Activated T-helper 2 cell treated with anti-CD3 and anti-CD28 coated beads, Interferon-gamma antibody, Interleukin-2, Interleukin-4, amounts not matched to agents 10 μg/mL and 5 μg/mL and 100 μg/mL, durations not matched to agents 14 hours and 24 hours and 36 hours (primary cell): Measurements from ENCODE around the gene AMZ1. TPM values are rescaled to one million over a fixed set of nuclear protein-coding genes. Genes with fewer than 3 reads are reported as not detected.
A peak's percentile ranks its signal among the peaks of the same experiment; 100 is the strongest.
"Not testable (repeated sequence)": the region's sequence is repeated elsewhere in the genome, so short reads cannot be mapped to it uniquely, and the experiment has no call there.

ENCODE experiments used
- DNase-seq: peaks from one replicate; pipeline ENCODE4 v3.0.0; 2021; ENCODE audit warnings: low spot score
- H3K27ac Mint-ChIP-seq: one replicate; pipeline ENCODE4 v1.8.0; 2021; ENCODE audit warnings: mixed read lengths
- H3K27me3 Mint-ChIP-seq: one replicate; pipeline ENCODE4 v1.8.0; 2021; ENCODE audit warnings: low read depth, mixed read lengths
- H3K36me3 Mint-ChIP-seq: one replicate; pipeline ENCODE4 v1.8.0; 2021; ENCODE audit warnings: low read depth, mixed read lengths
- H3K4me1 Mint-ChIP-seq: one replicate; pipeline ENCODE4 v1.8.0; 2021; ENCODE audit warnings: low read depth, mixed read lengths
- H3K4me3 Mint-ChIP-seq: one replicate; pipeline ENCODE4 v1.8.0; 2021; ENCODE audit warnings: low read depth, mild to moderate bottlenecking, moderate library complexity, mixed read lengths
- H3K9me3 Mint-ChIP-seq: one replicate; pipeline ENCODE4 v1.8.0; 2021; ENCODE audit warnings: mixed read lengths
- intact Hi-C: fragments of 100-400 bp; cut with micrococcal nuclease; formaldehyde crosslinking; loops from one replicate; pipeline ENCODE4 v1.15.1; 2023
- total RNA-seq: library from RNA; stranded (reverse); gene quantifications from 2 replicates; pipeline ENCODE4 v1.2.3, GENCODE V29; 2022

Gene AMZ1
- total RNA-seq, 1 donor from 2014 or later, result 0.07 TPM

GRCh38 chr7:2691932-2692439 is 4.0 kb downstream of the AMZ1 start:
- DNase-seq, H3K9me3 Mint-ChIP-seq, H3K36me3 Mint-ChIP-seq, intact Hi-C loops, H3K4me3 Mint-ChIP-seq, H3K27ac Mint-ChIP-seq: not testable (repeated sequence)
- peaks cover 30% of the 10 kb centered on the region for H3K27me3 Mint-ChIP-seq
- peaks cover 10% of the 10 kb centered on the region for H3K4me1 Mint-ChIP-seq

GRCh38 chr7:2692543-2692942 is 4.5 kb downstream of the AMZ1 start:
- no peaks in the 10 kb centered on the region for H3K9me3 Mint-ChIP-seq
- H3K4me3 Mint-ChIP-seq, result no peak overlapping the region
- H3K27me3 Mint-ChIP-seq, result peaks cover 25% of the 10 kb centered on the region
- no peak overlapping the region for H3K27ac Mint-ChIP-seq
- no peaks in the 10 kb centered on the region for H3K36me3 Mint-ChIP-seq
- intact Hi-C loops, result no loop called here
- peaks cover 13% of the 10 kb centered on the region for H3K4me1 Mint-ChIP-seq
- DNase-seq, result no peak

- H3K9me3 Mint-ChIP-seq, H3K4me3 Mint-ChIP-seq, intact Hi-C loops, H3K36me3 Mint-ChIP-seq, DNase-seq, H3K27ac Mint-ChIP-seq: not testable (repeated sequence)
- Mint-ChIP-seq H3K4me1 (peaks cover 18% of the 10 kb centered on the region), H3K27me3 (peaks cover 24% of the 10 kb centered on the region)
Observed at GRCh38 chr7:2693420-2694121, 5.6 kb downstream of the AMZ1 start.

GRCh38 chr7:2694122-2694436 is 6.1 kb downstream of the AMZ1 start:
- H3K9me3 Mint-ChIP-seq, H3K4me3 Mint-ChIP-seq, DNase-seq, intact Hi-C loops, H3K27ac Mint-ChIP-seq, H3K36me3 Mint-ChIP-seq: not testable (repeated sequence)
- Mint-ChIP-seq H3K27me3 (peaks cover 19% of the 10 kb centered on the region), H3K4me1 (peaks cover 19% of the 10 kb centered on the region)

- no peaks in the 10 kb centered on the region for H3K9me3 Mint-ChIP-seq
- H3K27ac Mint-ChIP-seq, result peak overlapping the region; percentile 75
- H3K4me3 Mint-ChIP-seq, result peak overlapping the region; percentile 22
Observed at GRCh38 chr7:2698581-2699288, 10.7 kb downstream of the AMZ1 start.

GRCh38 chr7:2699289-2699620 is 11.3 kb downstream of the AMZ1 start:
- Mint-ChIP-seq H3K9me3 (no peaks in the 10 kb centered on the region), H3K27ac (peak overlapping the region; percentile 11), H3K27me3 (peaks cover 4% of the 10 kb centered on the region), H3K4me1 (peaks cover 32% of the 10 kb centered on the region), H3K4me3 (peak overlapping the region; percentile 30), H3K36me3 (no peaks in the 10 kb centered on the region)
- intact Hi-C loops, result loop anchor here (1.0 kb wide), 1 partner anchor 10 kb away; no protein-coding TSS in a partner anchor
- DNase-seq, result no peak

More at GRCh38 chr7:2698581-2699288, 10.7 kb downstream of the AMZ1 start:
- no peaks in the 10 kb centered on the region for H3K36me3 Mint-ChIP-seq
- H3K27me3 Mint-ChIP-seq, result peaks cover 4% of the 10 kb centered on the region
- intact Hi-C loops, result loop anchor here (1.0 kb wide), 1 partner anchor 11 kb away; no protein-coding TSS in a partner anchor
- H3K4me1 Mint-ChIP-seq, result peaks cover 32% of the 10 kb centered on the region
- peak; percentile 79 for DNase-seq

- Mint-ChIP-seq H3K4me3 (no peak overlapping the region), H3K27ac (no peak overlapping the region)
Observed at GRCh38 chr7:2700141-2700850, 12.3 kb downstream of the AMZ1 start.

GRCh38 chr7:2701424-2701823 is 13.4 kb downstream of the AMZ1 start:
- no peak for DNase-seq

More at GRCh38 chr7:2700141-2700850, 12.3 kb downstream of the AMZ1 start:
- DNase-seq, result no peak
- intact Hi-C loops, result no loop called here
- Mint-ChIP-seq H3K9me3 (no peaks in the 10 kb centered on the region), H3K27me3 (peaks cover 4% of the 10 kb centered on the region), H3K36me3 (no peaks in the 10 kb centered on the region), H3K4me1 (peaks cover 32% of the 10 kb centered on the region)

GRCh38 chr7:2701832-2702593 is 14.0 kb downstream of the AMZ1 start:
- no peaks in the 10 kb centered on the region for H3K9me3 Mint-ChIP-seq
- intact Hi-C loops, result no loop called here
- no peak for DNase-seq
- H3K4me1 Mint-ChIP-seq, result peaks cover 32% of the 10 kb centered on the region
- H3K36me3 Mint-ChIP-seq, result no peaks in the 10 kb centered on the region
- H3K27me3 Mint-ChIP-seq, result peaks cover 4% of the 10 kb centered on the region
- H3K27ac Mint-ChIP-seq, result no peak overlapping the region
- H3K4me3 Mint-ChIP-seq, result no peak overlapping the region

More at GRCh38 chr7:2701424-2701823, 13.4 kb downstream of the AMZ1 start:
- Mint-ChIP-seq H3K27me3 (peaks cover 4% of the 10 kb centered on the region), H3K4me1 (peaks cover 32% of the 10 kb centered on the region), H3K36me3 (no peaks in the 10 kb centered on the region), H3K9me3 (no peaks in the 10 kb centered on the region), H3K27ac (no peak overlapping the region), H3K4me3 (no peak overlapping the region)
- intact Hi-C loops, result no loop called here

- Mint-ChIP-seq H3K27ac (no peak overlapping the region), H3K9me3 (no peaks in the 10 kb centered on the region), H3K4me3 (no peak overlapping the region), H3K27me3 (peaks cover 7% of the 10 kb centered on the region), H3K4me1 (peaks cover 31% of the 10 kb centered on the region), H3K36me3 (no peaks in the 10 kb centered on the region)
- DNase-seq, result no peak
- intact Hi-C loops, result no loop called here
Observed at GRCh38 chr7:2702594-2702957, 14.6 kb downstream of the AMZ1 start.

GRCh38 chr7:2705371-2706096 is 17.5 kb downstream of the AMZ1 start:
- H3K36me3 Mint-ChIP-seq, result no peaks in the 10 kb centered on the region

GRCh38 chr7:2706685-2707126 is 18.7 kb downstream of the AMZ1 start:
- Mint-ChIP-seq H3K27me3 (peaks cover 7% of the 10 kb centered on the region), H3K4me3 (no peak overlapping the region), H3K36me3 (no peaks in the 10 kb centered on the region), H3K9me3 (no peaks in the 10 kb centered on the region), H3K4me1 (peaks cover 24% of the 10 kb centered on the region), H3K27ac (no peak overlapping the region)
- intact Hi-C loops, result no loop called here
- DNase-seq, result no peak

More at GRCh38 chr7:2705371-2706096, 17.5 kb downstream of the AMZ1 start:
- intact Hi-C loops, result no loop called here
- Mint-ChIP-seq H3K4me1 (peaks cover 18% of the 10 kb centered on the region), H3K27ac (no peak overlapping the region), H3K9me3 (no peaks in the 10 kb centered on the region), H3K27me3 (peaks cover 7% of the 10 kb centered on the region), H3K4me3 (no peak overlapping the region)
- DNase-seq, result no peak
